NCI-H1092 treated with DMSO at 0.1 percent for 48 hours (cell line): ENCODE measurements around the gene SESN1.
"Not testable (repeated sequence)": the region's sequence is repeated elsewhere in the genome, so short reads cannot be mapped to it uniquely, and the experiment has no call there.

Experiments
- DNase-seq: peaks from one replicate; lab custom pipeline; 2025; lab: John Stamatoyannopoulos, UW

Gene SESN1

GRCh38 chr6:109095036-109095834 is 589 bp upstream of the SESN1 start, which contains the start of gene CEP57L1:
CEP57L1 (plus strand) TSS chr6:109095507; CDS start chr6:109145222, 49,715 bp downstream.
- DNase-seq: peak; percentile 98

DNA sequence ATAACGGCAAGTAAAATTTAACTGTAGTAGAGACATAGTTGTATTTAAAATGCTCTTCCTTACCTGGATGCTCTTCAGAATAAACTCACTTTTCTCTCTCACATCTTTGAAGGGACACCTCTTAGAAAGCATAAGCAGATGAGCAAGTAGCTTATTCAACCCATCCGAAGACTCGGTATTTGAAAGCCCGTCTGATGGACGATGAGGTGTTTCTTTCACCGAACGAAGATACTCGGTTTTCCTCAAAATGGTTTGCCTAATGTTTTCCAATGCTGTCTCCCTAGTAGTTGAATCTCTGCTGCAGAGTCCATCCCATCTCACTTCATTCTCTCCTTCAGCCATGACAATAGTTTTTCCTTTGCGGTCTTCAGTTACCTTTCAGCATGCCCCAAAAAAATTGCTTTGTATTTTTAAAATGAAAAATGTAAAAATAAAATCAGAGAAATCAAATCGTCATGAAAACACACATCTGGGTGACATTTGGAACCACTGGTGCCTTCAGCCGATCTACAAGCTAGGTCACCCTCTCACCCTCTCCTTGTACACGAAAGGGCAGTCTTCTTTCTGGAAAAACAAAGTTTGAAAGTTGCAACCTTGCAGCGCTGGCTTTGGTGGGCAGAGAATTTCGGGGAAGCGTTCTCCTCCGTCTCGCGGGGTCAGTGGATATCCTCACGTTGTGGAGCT is 772 bp downstream of the SESN1 start:
- DNase-seq: no peak

- DNase-seq: no peak
Observed at GRCh38 chr6:109092074-109092473, 2.6 kb downstream of the SESN1 start.

- DNase-seq: no peak
Observed at GRCh38 chr6:109091314-109092024, 3.2 kb downstream of the SESN1 start.

GRCh38 chr6:109088995-109089394 is 5.7 kb downstream of the SESN1 start:
- no peak for DNase-seq

- peak; percentile 42 for DNase-seq
Observed at GRCh38 chr6:109087661-109088264, 6.9 kb downstream of the SESN1 start.

GRCh38 chr6:109084146-109084545 is 10.5 kb downstream of the SESN1 start:
- DNase-seq: not testable (repeated sequence)

- DNase-seq: no peak
Observed at GRCh38 chr6:109083657-109084056, 11.0 kb downstream of the SESN1 start.

GRCh38 chr6:109082188-109082577 is 12.5 kb downstream of the SESN1 start:
- DNase-seq: no peak

DNA sequence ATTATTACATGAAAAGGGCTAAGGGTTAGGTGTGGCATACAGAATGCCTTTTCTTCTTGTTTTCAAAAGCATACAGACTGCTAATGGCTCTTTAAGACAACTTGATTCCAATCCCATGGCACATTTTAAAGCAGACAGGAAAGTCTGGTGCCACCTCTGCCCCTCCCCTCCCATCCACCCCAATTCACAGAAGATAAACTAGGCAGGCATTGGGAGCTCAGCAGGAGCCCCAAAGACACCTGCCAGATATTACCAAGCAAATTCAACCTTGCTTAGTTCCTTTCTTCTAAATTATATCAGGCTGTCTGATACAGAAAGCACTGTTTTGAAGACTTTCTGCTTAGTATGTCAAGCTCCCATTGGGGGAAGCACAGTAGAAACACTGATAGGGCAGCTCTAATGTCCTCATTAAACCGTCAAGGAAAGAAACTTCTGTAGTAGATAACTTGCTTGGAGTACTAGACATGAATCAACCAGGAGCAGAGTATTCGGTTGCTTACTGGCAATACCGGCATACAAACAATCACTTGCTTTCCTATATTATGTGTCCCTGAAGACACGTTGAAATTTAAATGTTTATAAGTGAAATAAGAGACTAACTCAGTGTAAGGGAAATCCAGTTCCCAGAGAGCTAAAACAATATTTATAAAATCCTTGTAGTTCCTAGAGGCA is 13.0 kb downstream of the SESN1 start:
- no peak for DNase-seq

DNA sequence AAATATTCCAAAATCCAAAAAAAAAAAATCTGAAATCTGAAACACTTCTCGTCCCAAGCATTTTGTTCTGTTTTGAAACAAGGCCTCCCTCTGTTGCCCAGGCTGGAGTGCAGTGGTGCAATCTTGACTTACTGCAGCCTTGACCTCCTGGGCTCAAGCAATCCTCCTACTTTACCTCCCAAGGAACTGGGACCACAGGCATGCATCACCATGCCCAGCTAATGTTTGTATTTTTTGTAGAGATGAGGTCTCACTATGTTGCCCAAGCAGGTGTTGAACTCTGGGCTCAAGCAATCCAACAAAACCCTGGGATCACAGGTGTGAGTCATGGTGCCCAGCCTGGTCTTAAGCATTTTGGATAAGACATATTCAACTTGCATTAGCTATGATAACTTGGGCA is 13.6 kb downstream of the SESN1 start:
- DNase-seq: no peak

- DNase-seq: no peak
Observed at GRCh38 chr6:109079981-109080380, 14.7 kb downstream of the SESN1 start.

DNA sequence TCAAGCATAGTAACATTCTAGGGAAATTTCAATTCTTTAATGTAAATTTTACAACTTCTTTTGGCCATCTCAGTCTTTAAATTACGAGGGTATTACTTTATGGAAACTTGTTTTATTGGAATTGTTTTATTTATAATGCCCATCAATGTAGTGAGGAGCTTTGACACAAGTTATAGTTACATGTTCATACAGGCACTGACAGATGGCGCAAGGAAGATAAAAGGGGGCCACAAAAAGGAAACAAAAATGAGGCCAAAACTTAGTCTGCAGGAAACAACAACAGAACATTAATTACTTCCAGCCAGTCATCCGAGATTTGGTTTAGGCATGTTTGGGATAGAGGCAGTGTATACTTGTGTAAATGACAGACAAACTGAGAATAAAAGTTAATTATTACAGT is 18.3 kb downstream of the SESN1 start:
- no peak for DNase-seq

DNA sequence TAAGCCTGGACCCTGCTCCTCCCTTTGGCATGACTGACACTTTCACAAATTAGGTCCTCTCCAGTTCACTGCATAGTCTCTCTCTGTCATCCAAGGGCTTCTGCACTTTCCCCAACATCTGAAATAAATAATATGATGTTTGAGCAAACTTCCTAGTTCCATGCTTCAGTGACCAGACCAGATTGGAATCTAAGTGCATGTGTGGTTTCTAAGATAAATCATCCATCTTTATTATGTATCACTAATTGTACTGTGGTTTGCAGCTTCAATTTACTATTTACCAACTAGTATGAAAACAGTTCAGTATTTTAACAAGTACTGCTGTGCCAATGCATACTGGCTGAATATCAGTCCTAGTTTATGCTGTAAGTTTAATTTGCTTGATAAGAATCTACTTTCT is 18.7 kb downstream of the SESN1 start:
- DNase-seq: no peak

DNA sequence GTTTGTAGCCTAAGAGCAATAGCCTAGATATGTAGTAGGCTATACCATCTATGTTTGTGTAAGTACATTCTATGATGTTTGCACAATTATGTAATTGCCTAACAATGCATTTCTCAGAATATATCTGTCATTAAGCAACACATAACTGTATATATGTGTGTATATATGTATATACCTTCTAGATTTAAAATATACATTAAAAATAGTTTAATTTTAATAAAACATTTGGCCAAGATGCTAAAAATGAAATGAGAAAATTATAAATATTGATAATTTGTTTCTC is 20.6 kb downstream of the SESN1 start:
- DNase-seq: no peak

DNA sequence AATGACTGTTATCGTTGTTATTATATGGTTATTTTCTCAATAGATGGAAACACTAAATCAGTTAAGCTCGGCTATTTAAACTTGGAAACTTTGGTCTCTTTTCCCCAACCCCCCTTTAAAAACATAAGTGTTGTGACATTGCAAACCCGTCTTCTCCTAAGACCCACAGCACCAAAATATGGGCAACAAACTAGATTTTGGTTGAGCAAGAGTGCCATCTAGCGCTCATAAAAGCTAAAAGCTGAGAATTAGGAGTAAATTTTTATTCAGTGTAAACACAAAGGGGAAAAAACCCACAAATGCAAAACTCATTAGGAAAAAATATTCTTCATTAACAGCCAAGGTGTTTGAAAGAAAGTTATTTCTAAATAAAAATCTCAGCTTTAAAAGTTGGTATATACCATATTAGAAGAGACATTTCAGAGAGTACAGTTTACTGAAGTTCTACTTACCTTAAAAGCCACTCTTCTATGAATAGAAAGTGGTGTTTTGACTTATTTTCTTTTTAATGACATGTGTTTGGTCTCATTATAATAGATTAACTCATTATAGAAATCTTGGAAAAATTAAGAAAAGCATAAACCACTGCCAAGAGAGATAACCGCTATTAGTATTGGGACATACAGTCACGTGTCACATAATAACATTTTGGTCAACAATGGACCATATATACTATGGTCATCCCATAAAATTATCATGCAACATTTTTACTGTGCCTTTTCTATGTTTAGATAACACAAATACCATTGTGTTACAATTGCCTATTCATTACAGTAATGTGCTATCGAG is 21.1 kb downstream of the SESN1 start:
- peak; percentile 47 for DNase-seq

DNA sequence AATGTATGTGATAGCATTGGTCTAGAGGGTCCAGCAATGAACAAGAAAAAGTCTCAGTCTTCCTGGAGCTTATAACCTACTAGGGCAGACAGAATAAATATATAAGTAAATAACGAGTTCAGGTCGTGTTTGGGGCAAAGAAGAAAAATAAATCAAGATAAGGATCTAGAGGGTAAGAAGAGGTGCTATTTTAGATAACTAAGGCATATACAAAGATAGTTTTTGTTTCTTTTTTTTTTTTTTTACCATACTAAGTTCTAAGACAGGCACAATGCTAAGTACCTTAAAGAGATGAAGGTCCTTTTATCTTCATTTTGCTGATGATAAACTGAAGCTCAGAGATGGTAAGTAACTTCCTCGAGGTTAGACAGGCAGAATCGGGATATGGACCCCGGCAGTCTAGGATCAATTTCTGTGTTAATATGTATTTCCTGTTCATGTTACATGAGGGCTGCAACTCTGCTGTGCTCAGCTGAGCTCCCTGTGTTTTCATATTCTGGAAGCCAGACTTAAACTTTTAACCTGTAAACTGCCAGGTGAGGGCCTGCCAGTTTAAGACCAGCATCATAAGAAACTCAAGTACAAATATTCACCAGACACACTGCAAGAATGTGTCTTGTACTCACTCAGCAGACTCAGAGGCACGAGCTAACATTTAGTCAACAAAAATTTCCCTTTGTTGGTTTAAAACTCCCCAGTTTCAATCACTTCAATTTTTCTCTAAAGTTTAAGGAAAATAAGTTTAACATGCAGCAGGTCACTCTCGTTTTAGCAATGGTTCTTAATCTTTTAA is 23.3 kb downstream of the SESN1 start:
- no peak for DNase-seq

DNA sequence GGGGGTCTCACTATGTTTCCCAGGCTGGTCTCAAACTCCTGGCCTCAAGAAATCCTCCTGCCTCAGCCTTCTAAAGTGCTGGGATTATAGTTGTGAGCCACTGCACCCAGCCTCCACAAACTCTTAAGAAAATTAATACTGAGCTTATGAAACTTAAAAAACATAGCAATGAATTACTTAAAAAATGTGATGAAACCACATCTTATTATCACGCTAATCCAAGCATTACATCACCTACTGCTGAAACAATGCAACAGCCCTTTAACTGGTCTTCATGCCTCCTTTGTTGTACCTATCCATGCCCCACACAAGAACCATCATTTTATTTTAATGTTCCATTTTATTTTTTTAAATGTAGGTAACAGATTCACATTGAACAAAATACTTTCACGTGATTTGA is 24.9 kb downstream of the SESN1 start:
- DNase-seq: no peak

GRCh38 chr6:109062767-109063352 is 31.8 kb downstream of the SESN1 start:
- no peak for DNase-seq

DNA sequence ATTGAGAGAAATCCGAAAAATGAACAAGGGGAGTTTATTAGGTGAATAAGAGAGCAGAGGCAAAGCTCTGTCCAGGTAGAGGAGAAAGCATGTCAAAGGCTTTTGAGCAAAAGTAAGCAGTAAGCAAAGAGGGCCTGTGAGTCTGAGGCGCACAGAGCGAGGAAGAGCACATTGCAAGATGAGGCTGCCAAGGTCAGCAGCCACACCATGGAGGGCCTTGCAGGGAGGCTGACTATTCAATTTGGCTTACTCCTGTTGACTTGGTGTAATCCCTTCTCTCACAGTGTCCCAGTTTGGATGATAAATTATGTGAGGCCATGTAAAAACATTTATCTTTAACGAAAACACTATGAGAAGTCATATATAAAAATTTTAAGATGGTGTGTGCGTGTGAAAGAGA is 32.4 kb downstream of the SESN1 start:
- DNase-seq: no peak
